ENCODE results near the gene NUP214. TPM values are rescaled to one million over a fixed set of nuclear protein-coding genes. Genes with fewer than 3 reads are reported as not detected.

NUP214 gene
- 10 to 100 TPM; 45.5 to 49.9 TPM for total RNA-seq

- POLR2A ChIA-PET, result interaction anchor here (0.6 to 1.5 kb wide), 17 partner anchors 8 to 314 kb away, joined by 3 to 9 read pairs (median 3); no protein-coding TSS in a partner anchor
- H3K27me3 Mint-ChIP-seq, result no peaks in the 10 kb centered on the region
- peaks cover 31% of the 10 kb centered on the region for H3K36me3 Mint-ChIP-seq
- peaks cover 30% of the 10 kb centered on the region for H3K4me1 Mint-ChIP-seq (ENCODE audit: low read depth)
- peak within 1 kb of the TSS; percentile 100 for H3K4me3 Mint-ChIP-seq
- H3K9me3 Mint-ChIP-seq, result no peaks in the 10 kb centered on the region
- H3K27ac Mint-ChIP-seq, result peak within 1 kb of the TSS; percentile 96
- intact Hi-C loops (cut with micrococcal nuclease), result loop anchor here (5.0 to 10.0 kb wide), 3 partner anchors 147 to 1549 kb away; partner anchors contain the start of genes GTF3C4 and PRRC2B
- DNase-seq, result peak; percentile 100
- CTCF ChIA-PET, result interaction anchor here (0.6 to 1.4 kb wide), 6 partner anchors 68 to 375 kb away, joined by 3 to 5 read pairs (median 4); no protein-coding TSS in a partner anchor
These were observed at the start of gene NUP214 for GRCh38 chr9:131125288-131126058. Gene NUP214, plus strand, starts transcription at chr9:131125586. Its CDS starts 119 bp downstream, at chr9:131125705.

- POLR2A ChIA-PET, result no interaction called here
- CTCF ChIA-PET, result no interaction called here
- Mint-ChIP-seq H3K36me3 (no peaks in the 10 kb centered on the region), H3K4me1 (ENCODE audit: low read depth) (no peaks in the 10 kb centered on the region), H3K27ac (no peak overlapping the region), H3K9me3 (no peaks in the 10 kb centered on the region), H3K27me3 (no peaks in the 10 kb centered on the region), H3K4me3 (no peak overlapping the region)
- intact Hi-C loops (cut with micrococcal nuclease), result no loop called here
- DNase-seq, result no peak
These were observed 48.8 kb upstream of the NUP214 start for GRCh38 chr9:131076347-131077195.

GRCh38 chr9:131078427-131079366, 46.7 kb upstream of the NUP214 start:
- Mint-ChIP-seq H3K4me1 (ENCODE audit: low read depth) (no peaks in the 10 kb centered on the region), H3K9me3 (no peaks in the 10 kb centered on the region), H3K27ac (no peak overlapping the region), H3K36me3 (no peaks in the 10 kb centered on the region), H3K27me3 (no peaks in the 10 kb centered on the region), H3K4me3 (no peak overlapping the region)
- no peak for DNase-seq
- ChIA-PET POLR2A (interaction anchor here (0.6 kb wide), 1 partner anchor 635 kb away, joined by 3 read pairs; no protein-coding TSS in a partner anchor), CTCF (interaction anchor here (1.2 kb wide), 1 partner anchor 21 kb away, joined by 3 read pairs; no protein-coding TSS in a partner anchor)
- intact Hi-C loops (cut with micrococcal nuclease), result no loop called here

GRCh38 chr9:131080589-131080988, 44.8 kb upstream of the NUP214 start:
- ChIA-PET CTCF (no interaction called here), POLR2A (no interaction called here)
- H3K9me3 Mint-ChIP-seq, result no peaks in the 10 kb centered on the region
- H3K4me1 Mint-ChIP-seq (ENCODE audit: low read depth), result no peaks in the 10 kb centered on the region
- H3K27me3 Mint-ChIP-seq, result no peaks in the 10 kb centered on the region
- H3K36me3 Mint-ChIP-seq, result no peaks in the 10 kb centered on the region
- intact Hi-C loops (cut with micrococcal nuclease), result no loop called here
- H3K4me3 Mint-ChIP-seq, result no peak overlapping the region
- no peak for DNase-seq
- no peak overlapping the region for H3K27ac Mint-ChIP-seq

- H3K4me3 Mint-ChIP-seq, result no peak overlapping the region
- H3K27ac Mint-ChIP-seq, result no peak overlapping the region
- no peaks in the 10 kb centered on the region for H3K9me3 Mint-ChIP-seq
- no peaks in the 10 kb centered on the region for H3K27me3 Mint-ChIP-seq
- intact Hi-C loops (cut with micrococcal nuclease), result no loop called here
- DNase-seq, result no peak
- no peaks in the 10 kb centered on the region for H3K4me1 Mint-ChIP-seq (ENCODE audit: low read depth)
- POLR2A ChIA-PET, result no interaction called here
- CTCF ChIA-PET, result no interaction called here
- H3K36me3 Mint-ChIP-seq, result no peaks in the 10 kb centered on the region
These were observed 43.5 kb upstream of the NUP214 start for GRCh38 chr9:131081868-131082267.

GRCh38 chr9:131082774-131083512, 42.4 kb upstream of the NUP214 start:
- DNase-seq, result no peak
- POLR2A ChIA-PET, result no interaction called here
- Mint-ChIP-seq H3K27ac (no peak overlapping the region), H3K4me3 (no peak overlapping the region), H3K9me3 (no peaks in the 10 kb centered on the region), H3K36me3 (no peaks in the 10 kb centered on the region), H3K4me1 (ENCODE audit: low read depth) (no peaks in the 10 kb centered on the region), H3K27me3 (no peaks in the 10 kb centered on the region)
- CTCF ChIA-PET, result no interaction called here
- intact Hi-C loops (cut with micrococcal nuclease), result no loop called here

GRCh38 chr9:131084661-131085369, 40.6 kb upstream of the NUP214 start:
- POLR2A ChIA-PET, result no interaction called here

GRCh38 chr9:131085370-131086122, 39.8 kb upstream of the NUP214 start:
- CTCF ChIA-PET, result interaction anchor here (0.7 kb wide), 1 partner anchor 30 kb away, joined by 3 read pairs; no protein-coding TSS in a partner anchor
- H3K9me3 Mint-ChIP-seq, result no peaks in the 10 kb centered on the region
- no peaks in the 10 kb centered on the region for H3K27me3 Mint-ChIP-seq
- H3K36me3 Mint-ChIP-seq, result no peaks in the 10 kb centered on the region
- H3K4me1 Mint-ChIP-seq (ENCODE audit: low read depth), result no peaks in the 10 kb centered on the region
- no peak overlapping the region for H3K4me3 Mint-ChIP-seq
- intact Hi-C loops (cut with micrococcal nuclease), result no loop called here
- no peak for DNase-seq
- POLR2A ChIA-PET, result no interaction called here
- no peak overlapping the region for H3K27ac Mint-ChIP-seq

More at GRCh38 chr9:131084661-131085369, 40.6 kb upstream of the NUP214 start:
- no peaks in the 10 kb centered on the region for H3K36me3 Mint-ChIP-seq
- H3K27me3 Mint-ChIP-seq, result no peaks in the 10 kb centered on the region
- no peak overlapping the region for H3K27ac Mint-ChIP-seq
- intact Hi-C loops (cut with micrococcal nuclease), result no loop called here
- no peaks in the 10 kb centered on the region for H3K4me1 Mint-ChIP-seq (ENCODE audit: low read depth)
- CTCF ChIA-PET, result no interaction called here
- H3K4me3 Mint-ChIP-seq, result no peak overlapping the region
- DNase-seq, result no peak
- no peaks in the 10 kb centered on the region for H3K9me3 Mint-ChIP-seq

- no peaks in the 10 kb centered on the region for H3K9me3 Mint-ChIP-seq
- H3K36me3 Mint-ChIP-seq, result no peaks in the 10 kb centered on the region
- H3K4me3 Mint-ChIP-seq, result no peak overlapping the region
- no peak overlapping the region for H3K27ac Mint-ChIP-seq
- ChIA-PET POLR2A (no interaction called here), CTCF (interaction anchor here (1.0 kb wide), 1 partner anchor 41 kb away, joined by 3 read pairs; no protein-coding TSS in a partner anchor)
- intact Hi-C loops (cut with micrococcal nuclease), result no loop called here
- no peaks in the 10 kb centered on the region for H3K4me1 Mint-ChIP-seq (ENCODE audit: low read depth)
- no peak for DNase-seq
- H3K27me3 Mint-ChIP-seq, result no peaks in the 10 kb centered on the region
These were observed 38.0 kb upstream of the NUP214 start for GRCh38 chr9:131087354-131087893.

Measured in activated CD4-positive, alpha-beta memory T cell treated with anti-CD3 and anti-CD28 coated beads for 36 hours (primary cell).